ENCODE data around the gene CAMSAP2. TPM values are rescaled to one million over a fixed set of nuclear protein-coding genes. Genes with fewer than 3 reads are reported as not detected.
A peak's percentile ranks its signal among the peaks of the same experiment; 100 is the strongest.

The CAMSAP2 gene
- total and polyA plus RNA-seq, 10 of the 15 experiments (the other 5 are each of a cell fraction or from before 2014, with no cell fraction given), result 3.9 to 19.8 (median 8.0) TPM

GRCh38 chr1:200885623-200886402, 147.1 kb downstream of the CAMSAP2 start (continued):
- no peak for TF ChIP-seq PAX8 (IDR thresholded peaks at IDR 0.05)
- no peak for TF ChIP-seq ZBTB33 (IDR thresholded peaks at IDR 0.05)
- no peak; the same call in 1 of the 2 replicates for TF ChIP-seq ATF7 (IDR thresholded peaks at IDR 0.05; ENCODE audit: low read depth)
- TF ChIP-seq E2F4 (IDR thresholded peaks at IDR 0.05; ENCODE audit: low read depth, low read length), result no peak
- TF ChIP-seq BCL3 (IDR thresholded peaks at IDR 0.05; ENCODE audit: borderline replicate concordance, insufficient read depth, low read depth, low read length, poor library complexity, severe bottlenecking), result no peak
- TF ChIP-seq CBX5 (IDR thresholded peaks at IDR 0.05; ENCODE audit: low read depth), result no peak
- TF ChIP-seq EP300 (IDR thresholded peaks at IDR 0.05; ENCODE audit: borderline replicate concordance in 1 of 2, control insufficient read depth in 1 of 2, low read depth in 2 of 2, low read length in 2 of 2), result peak; percentile 30 to 33; a peak in 2 of 4 replicates
- TF ChIP-seq MEF2B (IDR thresholded peaks at IDR 0.05; ENCODE audit: partially characterized antibody, poor library complexity, severe bottlenecking), result peak; percentile 31
- no peak for TF ChIP-seq HDAC6 (IDR thresholded peaks at IDR 0.05; ENCODE audit: unreplicated experiment)
- TF ChIP-seq ZNF274 (IDR thresholded peaks at IDR 0.05; ENCODE audit: insufficient read depth, insufficient read length), result no peak
- peak; percentile 56 to 80 for TF ChIP-seq BHLHE40 (IDR thresholded peaks at IDR 0.05; ENCODE audit: borderline replicate concordance in 1 of 2, low read depth in 2 of 2, low read length in 1 of 2)
- TF ChIP-seq SMARCA5 (IDR thresholded peaks at IDR 0.05), result no peak; the same call in 1 of the 2 replicates
- TF ChIP-seq ZNF687 (IDR thresholded peaks at IDR 0.05), result peak; percentile 90
- no peak for TF ChIP-seq NKRF (conservative IDR thresholded peaks at IDR 0.05)
- TF ChIP-seq IKZF2 (IDR thresholded peaks at IDR 0.05), result 0 out of 4 replicates have a peak, but pooled peaks of 1 of the 2 experiments have one; percentile 15
- TF ChIP-seq PAX5 (IDR thresholded peaks at IDR 0.05; ENCODE audit: borderline replicate concordance, low read depth, low read length), result no peak
- no peak for TF ChIP-seq YY1 (IDR thresholded peaks at IDR 0.05; ENCODE audit: low read depth, low read length)
- TF ChIP-seq EGR1 (IDR thresholded peaks at IDR 0.05; ENCODE audit: borderline replicate concordance in 1 of 2, low read depth in 2 of 2, low read length in 2 of 2), result no peak

All from GM12878 (cell line).